T-helper 2 cell treated with Interferon-gamma antibody and Interleukin-4, amounts not matched to agents 100 ng/mL and 5 ng/mL, for 36 hours (primary cell): Measurements from ENCODE around the gene TNK2. TPM values are rescaled to one million over a fixed set of nuclear protein-coding genes. Genes with fewer than 3 reads are reported as not detected.
"Not testable (repeated sequence)": the region's sequence is repeated elsewhere in the genome, so short reads cannot be mapped to it uniquely, and the experiment has no call there.

Experiments
- intact Hi-C: fragments of 100-400 bp; cut with micrococcal nuclease; formaldehyde crosslinking; loops from one replicate; pipeline ENCODE4 v1.15.1; 2023
- total RNA-seq: library from RNA; stranded (reverse); gene quantifications from 2 replicates; pipeline ENCODE4 v1.2.3, GENCODE V29; 2022

The TNK2 gene
- total RNA-seq, 1 donor from 2014 or later, result 126 TPM

DNA sequence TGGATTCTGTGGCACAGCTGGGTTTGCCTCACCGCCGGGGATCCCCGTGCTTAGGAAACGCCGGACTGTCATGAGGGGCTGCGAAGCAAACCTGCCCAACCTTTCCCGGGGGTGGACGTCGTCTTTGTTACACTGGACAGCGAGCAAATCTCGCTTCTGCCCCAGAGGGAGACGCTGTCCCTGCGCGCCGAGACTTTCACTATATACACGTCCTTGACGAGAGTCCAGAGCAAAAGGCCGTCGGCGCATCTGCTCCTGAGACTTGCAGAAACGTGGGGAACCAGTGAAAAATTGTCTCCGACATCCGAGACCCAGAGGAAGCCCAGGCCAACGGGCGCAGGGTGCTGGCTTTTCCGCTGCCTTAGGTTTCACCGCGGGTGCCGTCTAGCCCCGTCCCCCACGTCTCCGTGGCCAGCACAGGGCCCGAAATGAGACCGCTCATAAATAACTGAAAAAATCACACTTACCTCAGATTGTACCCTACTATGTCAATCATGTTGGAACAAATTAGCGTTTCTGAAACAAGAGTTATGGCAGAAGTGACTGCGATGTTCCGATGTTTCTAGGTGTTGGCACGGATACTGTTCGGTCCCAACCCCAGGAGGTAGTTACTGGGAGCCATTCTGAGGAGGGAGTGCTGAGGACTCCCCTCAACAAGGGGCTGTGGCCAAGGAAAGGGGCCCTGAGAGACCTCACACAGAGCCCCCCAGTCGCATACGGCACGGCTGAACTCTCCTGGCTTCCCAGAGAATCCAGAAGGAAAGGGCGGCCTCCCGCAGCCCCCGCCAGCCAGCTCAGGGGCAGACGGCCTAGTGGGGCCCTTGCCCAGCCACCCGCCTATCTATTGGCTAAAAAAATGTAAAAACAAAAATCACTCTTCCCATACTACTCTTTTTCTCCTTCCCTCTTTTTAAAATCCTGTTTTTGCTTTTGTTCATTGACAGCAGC, 82.2 kb downstream of the TNK2 start:
- intact Hi-C loops, result no loop called here

DNA sequence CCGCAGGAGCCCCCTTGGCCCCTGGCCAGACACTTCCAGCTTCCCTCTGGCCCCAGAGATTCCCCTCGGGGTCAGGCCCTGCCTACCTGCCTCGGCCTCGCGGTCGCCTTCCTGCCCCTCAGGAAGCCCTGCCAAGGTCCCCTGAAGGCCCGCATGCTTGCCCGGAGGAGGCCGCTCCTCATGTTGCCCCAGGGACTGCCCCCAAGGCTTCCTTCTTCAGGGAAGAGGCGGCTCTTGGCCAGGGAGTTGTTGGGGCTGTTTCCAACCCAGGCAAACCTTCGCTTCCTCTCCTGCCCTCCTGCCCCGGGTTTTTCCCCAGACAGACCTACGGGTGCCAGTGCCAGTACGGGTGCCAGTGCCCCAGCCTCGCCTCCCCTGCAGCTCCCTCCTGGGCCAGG, 83.2 kb downstream of the TNK2 start:
- intact Hi-C loops, result no loop called here

DNA sequence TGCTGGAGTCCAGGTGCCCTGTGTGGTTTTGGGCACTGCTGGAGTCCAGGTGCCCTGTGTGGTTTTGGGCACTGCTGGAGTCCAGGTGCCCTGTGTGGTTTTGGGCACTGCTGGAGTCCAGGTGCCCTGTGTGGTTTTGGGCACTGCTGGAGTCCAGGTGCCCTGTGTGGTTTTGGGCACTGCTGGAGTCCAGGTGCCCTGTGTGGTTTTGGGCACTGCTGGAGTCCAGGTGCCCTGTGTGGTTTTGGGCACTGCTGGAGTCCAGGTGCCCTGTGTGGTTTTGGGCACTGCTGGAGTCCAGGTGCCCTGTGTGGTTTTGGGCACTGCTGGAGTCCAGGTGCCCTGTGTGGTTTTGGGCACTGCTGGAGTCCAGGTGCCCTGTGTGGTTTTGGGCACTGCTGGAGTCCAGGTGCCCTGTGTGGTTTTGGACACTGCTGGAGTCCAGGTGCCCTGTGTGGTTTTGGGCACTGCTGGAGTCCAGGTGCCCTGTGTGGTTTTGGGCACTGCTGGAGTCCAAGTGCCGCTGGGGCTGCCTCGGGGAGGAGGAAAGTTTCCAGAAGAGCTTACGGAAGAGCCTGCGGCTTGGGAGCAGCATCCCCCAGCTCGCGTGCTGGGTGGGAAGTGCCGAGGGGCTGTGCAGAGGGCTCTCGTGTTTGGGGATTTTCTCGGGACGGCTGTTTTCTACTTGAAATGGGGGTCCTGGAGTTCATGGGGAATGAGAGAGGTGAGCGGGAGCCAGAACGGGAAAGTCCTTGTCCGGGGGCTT, 83.7 kb downstream of the TNK2 start:
- intact Hi-C loops, result not testable (repeated sequence)

- intact Hi-C loops, result no loop called here
These were observed 84.4 kb downstream of the TNK2 start for GRCh38 chr3:195823999-195824398.

GRCh38 chr3:195823280-195823679, 85.1 kb downstream of the TNK2 start:
- intact Hi-C loops, result no loop called here

DNA sequence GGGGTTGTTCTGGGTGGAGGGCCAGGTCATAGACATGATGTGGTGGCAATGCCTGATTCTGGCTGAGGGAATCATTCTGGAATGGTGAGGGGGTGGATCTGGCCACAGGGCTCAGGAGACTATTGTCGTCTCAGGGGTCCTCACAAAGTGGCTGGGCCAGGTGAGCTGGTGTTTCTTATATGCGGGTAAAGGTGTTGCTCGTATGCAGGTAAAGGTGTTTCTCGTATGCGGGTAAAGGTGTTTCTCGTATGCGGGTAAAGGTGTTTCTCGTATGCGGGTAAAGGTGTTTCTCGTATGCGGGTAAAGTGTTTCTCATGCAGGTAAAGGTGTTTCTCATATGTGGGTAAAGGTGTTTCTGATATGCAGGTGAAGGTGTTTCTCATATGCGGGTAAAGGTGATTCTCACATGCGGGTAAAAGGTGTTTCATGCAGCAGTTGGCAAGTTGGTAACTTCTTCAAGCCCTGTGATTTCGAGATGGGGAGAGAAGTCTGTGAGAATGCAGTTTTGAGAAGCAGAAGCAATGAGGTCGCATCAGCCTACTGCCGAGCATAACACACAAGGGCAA, 86.1 kb downstream of the TNK2 start:
- intact Hi-C loops, result no loop called here

- intact Hi-C loops, result no loop called here
These were observed 86.8 kb downstream of the TNK2 start for GRCh38 chr3:195821403-195822130.

GRCh38 chr3:195820901-195821300, 87.5 kb downstream of the TNK2 start:
- intact Hi-C loops, result no loop called here

DNA sequence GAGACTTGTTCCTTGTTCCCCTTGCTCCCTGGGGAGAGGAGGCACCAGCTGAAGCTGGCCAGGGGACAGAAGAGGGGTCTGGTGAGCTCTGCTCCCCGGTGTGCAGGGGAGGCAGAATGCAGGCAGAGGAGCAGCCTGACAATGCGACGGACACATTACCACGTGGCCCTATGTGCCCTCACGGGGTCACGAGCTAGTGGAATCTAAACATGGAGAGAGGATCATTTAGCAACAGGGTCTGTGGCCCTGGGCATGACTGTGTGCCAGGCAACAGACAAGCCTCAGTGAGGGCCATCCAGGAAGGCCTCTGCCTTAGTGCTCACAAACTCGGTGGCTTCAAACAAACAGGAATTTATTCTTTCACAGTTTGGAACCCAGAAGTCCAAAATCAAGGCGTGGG, 88.2 kb downstream of the TNK2 start:
- intact Hi-C loops, result no loop called here

DNA sequence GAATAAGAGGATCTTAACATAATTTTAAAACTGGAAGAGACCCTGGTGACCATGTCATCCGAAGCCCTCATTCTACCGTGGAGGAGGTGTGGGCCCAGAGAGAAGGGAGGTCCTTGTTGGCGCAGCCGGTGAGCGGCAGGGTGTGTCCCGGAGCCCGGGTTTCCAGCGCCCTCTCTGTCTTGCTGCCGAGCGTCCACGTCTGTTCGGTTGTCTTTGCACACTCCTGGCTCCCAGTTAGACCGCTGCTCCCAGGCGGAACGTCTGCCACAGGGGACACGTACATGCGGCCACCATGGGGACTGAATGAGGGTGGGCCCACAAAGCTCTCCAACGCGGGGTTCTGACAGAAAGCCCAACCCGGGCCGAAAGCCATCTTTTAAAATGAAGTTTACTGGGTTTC, 90.0 kb downstream of the TNK2 start:
- intact Hi-C loops, result no loop called here

GRCh38 chr3:195817578-195818135, 90.7 kb downstream of the TNK2 start:
- intact Hi-C loops, result no loop called here

GRCh38 chr3:195816276-195816913, 92.0 kb downstream of the TNK2 start:
- intact Hi-C loops, result not testable (repeated sequence)

DNA sequence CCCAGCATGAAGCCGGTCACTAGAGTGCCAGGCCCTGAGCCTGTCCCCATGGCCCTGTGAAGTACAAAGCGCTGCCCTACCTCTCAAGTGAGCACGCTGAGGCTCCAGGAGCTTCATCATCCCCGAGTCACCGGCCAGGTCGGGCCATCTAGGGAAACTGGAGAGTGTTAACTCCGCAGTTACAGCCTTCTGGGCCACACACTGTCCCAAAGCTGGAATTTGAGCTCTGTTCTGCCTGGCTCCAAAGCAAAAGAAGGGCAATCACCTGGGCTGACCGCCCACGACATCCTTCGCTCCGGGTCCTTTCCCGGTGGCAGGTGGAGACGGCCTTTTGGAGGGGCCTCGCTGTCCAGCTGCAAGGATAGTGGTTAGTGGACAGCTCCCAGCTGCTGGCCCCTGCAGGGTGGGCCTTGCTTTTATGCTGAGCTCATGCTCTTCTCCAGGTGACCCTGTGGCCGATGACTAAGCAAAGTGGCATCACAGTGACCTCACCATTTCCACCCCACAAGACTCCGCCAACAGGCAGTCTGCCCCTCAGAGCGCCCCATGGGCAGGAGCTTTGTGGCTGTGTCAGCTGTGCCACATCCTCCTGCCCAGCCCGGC, 93.1 kb downstream of the TNK2 start:
- intact Hi-C loops, result no loop called here

DNA sequence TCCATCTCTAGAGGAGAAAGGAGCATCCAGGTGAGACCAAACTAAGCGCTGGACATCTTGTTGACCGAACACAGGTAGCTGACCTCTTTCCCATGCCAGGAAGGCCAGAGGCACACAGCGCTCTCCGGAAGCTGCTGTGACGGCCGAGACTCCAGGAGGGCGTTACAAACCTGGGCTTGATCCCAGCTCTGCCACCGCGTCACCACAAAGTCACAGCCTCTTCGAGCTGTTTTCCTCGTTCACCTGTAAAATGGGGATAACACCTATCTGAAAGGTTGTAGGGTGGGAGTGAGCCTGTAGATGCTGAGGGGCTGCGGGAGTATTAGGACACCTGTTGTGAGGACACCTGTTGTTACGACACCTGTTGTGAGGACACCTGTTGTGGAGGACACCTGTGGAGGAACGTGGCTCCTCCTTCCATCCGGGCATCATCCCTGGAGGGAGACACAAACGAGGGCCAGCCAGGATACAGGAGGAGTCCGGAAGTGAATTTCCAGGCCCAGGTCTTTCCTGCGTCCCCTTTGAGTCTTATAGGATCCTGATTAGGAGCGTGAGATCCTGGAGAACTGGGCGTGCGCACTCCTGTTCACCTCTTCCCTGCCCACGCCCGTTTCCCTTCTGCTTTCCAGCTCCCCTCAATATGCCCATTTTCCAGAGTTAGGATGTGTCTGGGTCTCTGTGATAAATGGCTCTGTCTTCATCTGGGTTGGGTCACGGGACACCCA, 94.3 kb downstream of the TNK2 start:
- intact Hi-C loops, result no loop called here

Other genes starting within 250 kb of the TNK2 start
- 5.3 and 5.4 TPM in 2 replicates for gene MUC20, start 187.6 kb downstream of the TNK2 start, total RNA-seq
- gene MUC4, start 96.6 kb downstream of the TNK2 start, total RNA-seq, result 0.34 and 0.39 TPM in 2 replicates
- 408 and 413 TPM in 2 replicates for gene TFRC, start 173.5 kb upstream of the TNK2 start, total RNA-seq